ENCODE results near the gene ZNF697.
A peak's percentile ranks its signal among the peaks of the same experiment; 100 is the strongest.
"Not testable (repeated sequence)": the region's sequence is repeated elsewhere in the genome, so short reads cannot be mapped to it uniquely, and the experiment has no call there.

ZNF697 gene

DNA sequence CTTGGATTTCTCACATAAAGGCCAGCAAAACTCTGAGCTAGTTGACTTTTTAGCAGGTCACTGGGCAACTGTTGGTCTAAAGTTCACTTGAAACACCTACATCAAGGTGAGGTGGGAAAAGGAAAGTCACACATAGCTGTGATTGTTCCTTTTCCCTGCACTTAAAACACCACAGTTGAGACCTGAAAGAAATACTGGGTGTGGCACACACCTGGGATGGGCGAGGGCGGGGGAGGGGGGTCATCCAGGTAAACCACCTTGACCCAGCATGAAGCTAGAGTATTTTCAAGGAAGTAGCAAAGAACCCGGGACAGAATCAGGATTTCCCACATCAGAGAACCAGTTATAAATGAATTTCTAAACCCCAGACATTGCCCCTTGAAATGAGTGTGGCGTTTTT, 26.4 kb downstream of the ZNF697 start:
- Histone ChIP-seq H3K27me3 (ENCODE audit: insufficient read depth, low read length, poor library complexity) (no peaks in the 10 kb centered on the region), H3K4me3 (ENCODE audit: low read length) (no peak overlapping the region), H3K9ac (ENCODE audit: low read length) (no peak overlapping the region), H3K23ac (ENCODE audit: low read length) (no peak overlapping the region), H3K79me1 (ENCODE audit: low read length) (peaks cover 9% of the 10 kb centered on the region), H4K5ac (ENCODE audit: low read length) (no peak overlapping the region), H4K8ac (ENCODE audit: low read depth, low read length) (no peak overlapping the region), H3K4me1 (ENCODE audit: control insufficient read depth, low read depth, low read length) (peaks cover 4% of the 10 kb centered on the region), H3K4ac (ENCODE audit: low read depth, low read length) (no peak overlapping the region), H3K56ac (ENCODE audit: low read length) (no peak overlapping the region), H3K4me2 (ENCODE audit: low read length) (no peak overlapping the region), H2BK5ac (ENCODE audit: low read length) (no peak overlapping the region), H3K18ac (ENCODE audit: low read length) (no peak overlapping the region), H2AK5ac (ENCODE audit: low read length) (no peak overlapping the region), H3K79me2 (ENCODE audit: control insufficient read depth, insufficient read depth, low read length) (peaks cover 4% of the 10 kb centered on the region), H3K36me3 (ENCODE audit: control insufficient read depth, insufficient read depth, low read length) (peaks cover 1% of the 10 kb centered on the region), H3K27ac (ENCODE audit: low read depth, low read length) (no peak overlapping the region), H2BK15ac (replicated peaks; ENCODE audit: low read depth) (no peak overlapping the region), H2BK120ac (ENCODE audit: low read depth, low read length) (no peak overlapping the region)
- DNase-seq, result no peak
- WGBS (ENCODE audit: extremely low coverage, insufficient coverage, low lambda C conversion rate), result no CpG with 5 or more reads among the region's 4 CpGs

DNA sequence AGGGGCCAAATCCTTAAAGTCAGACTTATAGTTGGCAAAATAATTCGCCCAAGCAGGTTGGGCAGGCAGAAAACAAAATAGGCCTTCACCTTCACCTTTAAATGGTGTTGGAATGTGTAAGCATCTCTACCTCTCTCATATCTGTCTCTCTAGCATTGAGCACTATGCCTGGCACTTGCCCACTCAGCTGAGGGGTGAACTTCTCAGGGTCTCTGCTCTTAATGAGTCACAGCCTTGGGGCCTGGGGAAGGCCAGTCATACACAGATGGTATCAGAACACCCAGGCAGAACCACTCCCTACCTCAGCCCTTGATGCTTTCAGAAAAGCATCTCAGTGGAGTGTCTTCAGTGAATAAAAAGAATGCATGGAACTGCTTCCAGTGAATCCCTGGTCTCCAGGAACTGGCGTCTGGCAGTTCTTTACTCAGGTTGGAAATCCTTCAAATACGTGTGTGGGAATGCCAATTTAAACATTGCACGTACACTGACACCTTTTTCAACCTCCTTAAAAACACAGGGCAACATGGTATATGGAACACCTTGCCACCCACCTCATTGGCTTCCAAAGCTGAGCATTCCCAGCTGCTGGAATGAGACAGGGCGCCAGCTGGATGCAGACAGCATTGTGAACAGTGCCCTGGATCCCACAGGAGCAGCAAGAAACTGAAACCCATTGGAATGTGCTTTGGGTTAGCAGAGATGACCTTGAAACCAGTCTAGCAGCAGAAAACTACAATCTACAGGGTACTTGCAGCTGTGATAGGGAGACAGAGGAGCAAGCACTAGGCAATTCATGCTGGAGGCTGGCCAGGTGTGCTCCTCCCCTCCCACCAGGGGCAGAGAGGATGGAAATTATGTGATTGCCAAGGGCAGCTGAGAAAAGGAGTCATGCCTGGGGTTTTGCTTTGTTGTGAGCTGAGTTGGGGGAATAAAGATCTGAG, 30.0 kb downstream of the ZNF697 start:
- no peak for DNase-seq
- no peaks in the 10 kb centered on the region for H3K27me3 ChIP-seq (ENCODE audit: insufficient read depth, low read length, poor library complexity)
- H3K18ac ChIP-seq (ENCODE audit: low read length), result no peak overlapping the region
- no peak overlapping the region for H4K5ac ChIP-seq (ENCODE audit: low read length)
- H4K8ac ChIP-seq (ENCODE audit: low read depth, low read length), result no peak overlapping the region
- no peak overlapping the region for H3K4me2 ChIP-seq (ENCODE audit: low read length)
- no peak overlapping the region for H2AK5ac ChIP-seq (ENCODE audit: low read length)
- H3K4ac ChIP-seq (ENCODE audit: low read depth, low read length), result no peak overlapping the region
- no peak overlapping the region for H2BK15ac ChIP-seq (replicated peaks; ENCODE audit: low read depth)
- no peak overlapping the region for H3K56ac ChIP-seq (ENCODE audit: low read length)
- H3K27ac ChIP-seq (ENCODE audit: low read depth, low read length), result no peak overlapping the region
- no peak overlapping the region for H3K4me3 ChIP-seq (ENCODE audit: low read length)
- no peaks in the 10 kb centered on the region for H3K36me3 ChIP-seq (ENCODE audit: control insufficient read depth, insufficient read depth, low read length)
- peaks cover 3% of the 10 kb centered on the region for H3K79me1 ChIP-seq (ENCODE audit: low read length)
- no peak overlapping the region for H2BK5ac ChIP-seq (ENCODE audit: low read length)
- no peak overlapping the region for H3K9ac ChIP-seq (ENCODE audit: low read length)
- H3K4me1 ChIP-seq (ENCODE audit: control insufficient read depth, low read depth, low read length), result peaks cover 2% of the 10 kb centered on the region
- no peak overlapping the region for H3K23ac ChIP-seq (ENCODE audit: low read length)
- no peak overlapping the region for H2BK120ac ChIP-seq (ENCODE audit: low read depth, low read length)
- no CpG with 5 or more reads among the region's 5 CpGs for WGBS (ENCODE audit: extremely low coverage, insufficient coverage, low lambda C conversion rate)
- peaks cover 1% of the 10 kb centered on the region for H3K79me2 ChIP-seq (ENCODE audit: control insufficient read depth, insufficient read depth, low read length)

DNA sequence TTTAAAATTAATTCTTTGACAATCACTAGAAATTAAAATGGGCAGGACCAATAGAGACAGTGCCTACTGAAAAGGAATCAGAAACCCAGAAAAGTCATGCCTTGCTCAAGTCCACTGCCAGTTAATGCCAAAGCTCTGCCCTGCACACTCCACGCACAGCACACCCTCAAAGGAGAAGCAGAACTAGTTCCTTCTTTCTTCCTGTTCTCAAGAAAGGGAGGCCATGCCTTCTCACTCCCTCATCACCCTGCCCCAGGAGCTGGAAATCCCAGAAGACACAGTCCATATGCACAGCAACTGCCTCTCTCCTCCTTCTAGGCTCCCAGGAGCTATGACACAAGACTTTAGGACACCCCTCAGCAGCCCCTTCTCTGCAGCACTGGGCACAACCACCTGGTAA, 31.3 kb downstream of the ZNF697 start:
- H3K79me2 ChIP-seq (ENCODE audit: control insufficient read depth, insufficient read depth, low read length); H3K36me3 ChIP-seq (ENCODE audit: control insufficient read depth, insufficient read depth, low read length); H2BK5ac ChIP-seq (ENCODE audit: low read length); H4K8ac ChIP-seq (ENCODE audit: low read depth, low read length); H3K4me2 ChIP-seq (ENCODE audit: low read length); H3K4me1 ChIP-seq (ENCODE audit: control insufficient read depth, low read depth, low read length); H3K79me1 ChIP-seq (ENCODE audit: low read length); H3K4me3 ChIP-seq (ENCODE audit: low read length); H3K56ac ChIP-seq (ENCODE audit: low read length); H3K18ac ChIP-seq (ENCODE audit: low read length); H2AK5ac ChIP-seq (ENCODE audit: low read length); H4K5ac ChIP-seq (ENCODE audit: low read length); H3K4ac ChIP-seq (ENCODE audit: low read depth, low read length); H2BK15ac ChIP-seq (replicated peaks; ENCODE audit: low read depth); DNase-seq; H2BK120ac ChIP-seq (ENCODE audit: low read depth, low read length); H3K9ac ChIP-seq (ENCODE audit: low read length); H3K23ac ChIP-seq (ENCODE audit: low read length); H3K27ac ChIP-seq (ENCODE audit: low read depth, low read length); H3K27me3 ChIP-seq (ENCODE audit: insufficient read depth, low read length, poor library complexity): not testable (repeated sequence)
- WGBS (ENCODE audit: extremely low coverage, insufficient coverage, low lambda C conversion rate), result no CpG with 5 or more reads among the region's 1 CpG

DNA sequence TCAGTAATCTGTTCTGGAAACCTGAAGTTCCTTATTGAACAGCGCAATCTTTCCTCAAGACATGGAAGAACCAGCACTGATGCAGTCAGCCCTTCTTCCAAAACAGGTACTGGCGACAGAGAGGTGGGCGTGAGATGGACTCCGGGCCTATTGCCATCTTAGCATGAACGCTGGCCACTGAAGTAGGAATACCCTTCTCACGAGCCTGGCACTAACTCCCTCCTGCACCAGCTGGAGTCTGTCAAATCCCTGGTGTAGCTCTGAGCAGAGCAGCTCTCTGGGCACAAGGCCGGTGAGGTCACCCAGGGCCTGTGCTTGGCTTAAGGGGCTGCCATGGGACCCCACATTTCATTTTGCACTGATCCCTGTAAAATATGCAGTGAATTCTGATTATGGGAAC, 33.0 kb downstream of the ZNF697 start:
- no CpG with 5 or more reads among the region's 7 CpGs for WGBS (ENCODE audit: extremely low coverage, insufficient coverage, low lambda C conversion rate)
- H3K56ac ChIP-seq (ENCODE audit: low read length); H3K27ac ChIP-seq (ENCODE audit: low read depth, low read length); H3K36me3 ChIP-seq (ENCODE audit: control insufficient read depth, insufficient read depth, low read length); H3K4me1 ChIP-seq (ENCODE audit: control insufficient read depth, low read depth, low read length); H2BK15ac ChIP-seq (replicated peaks; ENCODE audit: low read depth); H3K4me2 ChIP-seq (ENCODE audit: low read length); H3K4ac ChIP-seq (ENCODE audit: low read depth, low read length); H3K79me1 ChIP-seq (ENCODE audit: low read length); H3K79me2 ChIP-seq (ENCODE audit: control insufficient read depth, insufficient read depth, low read length); DNase-seq; H2BK120ac ChIP-seq (ENCODE audit: low read depth, low read length); H3K23ac ChIP-seq (ENCODE audit: low read length); H2AK5ac ChIP-seq (ENCODE audit: low read length); H4K5ac ChIP-seq (ENCODE audit: low read length); H3K27me3 ChIP-seq (ENCODE audit: insufficient read depth, low read length, poor library complexity); H3K18ac ChIP-seq (ENCODE audit: low read length); H4K8ac ChIP-seq (ENCODE audit: low read depth, low read length); H3K4me3 ChIP-seq (ENCODE audit: low read length); H3K9ac ChIP-seq (ENCODE audit: low read length); H2BK5ac ChIP-seq (ENCODE audit: low read length): not testable (repeated sequence)

DNA sequence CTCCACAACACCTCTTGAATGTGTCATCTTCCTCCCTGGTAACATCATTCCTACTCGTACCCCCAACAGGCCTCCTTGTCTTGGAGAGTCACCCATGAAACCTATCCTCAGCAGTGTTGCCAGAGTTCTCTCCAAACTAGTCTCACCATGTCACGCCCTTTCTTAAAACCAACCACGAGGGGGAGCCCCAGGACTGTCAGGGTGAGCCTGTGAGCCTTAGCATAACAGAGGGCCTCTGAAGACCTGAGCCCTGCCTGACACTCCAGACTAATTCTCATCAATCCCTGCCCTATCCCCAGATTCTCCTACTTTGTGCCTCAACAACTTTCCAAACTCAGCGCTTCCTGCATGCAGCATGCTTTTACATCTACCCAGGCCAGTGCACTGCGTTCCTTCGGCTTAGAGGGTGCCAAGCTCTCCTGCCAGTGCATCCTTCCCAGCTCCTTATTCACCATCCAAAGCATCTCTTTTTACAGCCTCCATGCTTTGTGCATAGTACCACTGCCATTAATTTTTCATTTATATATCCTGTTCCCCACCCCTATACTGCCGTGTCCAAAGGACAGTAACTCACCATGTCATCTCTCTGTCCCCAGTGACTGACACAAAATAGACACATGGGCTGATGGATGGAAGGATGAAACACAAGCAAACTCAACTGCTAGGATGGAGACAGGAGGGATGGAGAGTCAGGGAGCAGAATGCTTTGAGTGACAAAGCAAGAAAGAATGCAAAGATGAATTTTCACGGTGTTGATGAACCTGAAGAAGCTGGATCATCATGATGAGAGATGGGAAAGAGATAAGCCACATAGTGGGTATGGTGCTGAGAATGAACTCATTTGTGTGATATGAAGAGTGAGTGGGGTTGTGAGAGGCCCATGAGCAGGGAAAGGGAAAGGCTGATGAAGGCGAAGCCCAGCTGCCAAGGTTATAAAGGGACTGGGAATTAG, 34.0 kb downstream of the ZNF697 start:
- Histone ChIP-seq H3K27ac (ENCODE audit: low read depth, low read length) (no peak overlapping the region), H3K79me2 (ENCODE audit: control insufficient read depth, insufficient read depth, low read length) (no peaks in the 10 kb centered on the region), H3K4me2 (ENCODE audit: low read length) (no peak overlapping the region), H2AK5ac (ENCODE audit: low read length) (no peak overlapping the region), H3K4me1 (ENCODE audit: control insufficient read depth, low read depth, low read length) (no peaks in the 10 kb centered on the region), H4K5ac (ENCODE audit: low read length) (no peak overlapping the region), H2BK15ac (replicated peaks; ENCODE audit: low read depth) (no peak overlapping the region), H3K36me3 (ENCODE audit: control insufficient read depth, insufficient read depth, low read length) (no peaks in the 10 kb centered on the region), H3K23ac (ENCODE audit: low read length) (no peak overlapping the region), H3K27me3 (ENCODE audit: insufficient read depth, low read length, poor library complexity) (no peaks in the 10 kb centered on the region), H2BK5ac (ENCODE audit: low read length) (no peak overlapping the region), H3K79me1 (ENCODE audit: low read length) (no peaks in the 10 kb centered on the region), H3K9ac (ENCODE audit: low read length) (no peak overlapping the region), H3K4me3 (ENCODE audit: low read length) (no peak overlapping the region), H3K18ac (ENCODE audit: low read length) (no peak overlapping the region), H2BK120ac (ENCODE audit: low read depth, low read length) (no peak overlapping the region), H4K8ac (ENCODE audit: low read depth, low read length) (no peak overlapping the region), H3K56ac (ENCODE audit: low read length) (no peak overlapping the region), H3K4ac (ENCODE audit: low read depth, low read length) (no peak overlapping the region)
- peak; percentile 93 for DNase-seq
- WGBS (ENCODE audit: extremely low coverage, insufficient coverage, low lambda C conversion rate), result no CpG with 5 or more reads among the region's 9 CpGs
